ENCODE data around the gene RNF5.

GRCh38 chr6:32181148-32181702 is 3.0 kb downstream of the RNF5 start:
- no peak for TF ChIP-seq PATZ1 (CRISPR knock-in tag; IDR thresholded peaks at IDR 0.05; ENCODE audit: borderline replicate concordance)
- no peak for TF ChIP-seq ARNTL (CRISPR knock-in tag; IDR thresholded peaks at IDR 0.05; ENCODE audit: borderline replicate concordance, low read depth)
- TF ChIP-seq ZNF70 (CRISPR knock-in tag; IDR thresholded peaks at IDR 0.05): no peak
- no peak for TF ChIP-seq CREB5 (CRISPR knock-in tag; IDR thresholded peaks at IDR 0.05; ENCODE audit: low read depth)
- TF ChIP-seq TOX (CRISPR knock-in tag; IDR thresholded peaks at IDR 0.05; ENCODE audit: borderline replicate concordance): no peak
- TF ChIP-seq ISL1 (CRISPR knock-in tag; IDR thresholded peaks at IDR 0.05): no peak

Data from SK-N-SH treated with all-trans-retinoic acid at 6 μM for 48 hours (cell line).